GM12891 (cell line): ENCODE results near the gene DCP1A.

Experiments
- POLR2A ChIP-seq: IDR thresholded peaks from 2 replicates; pipeline ENCODE4 v1.6.1; 2011; ENCODE audit warnings: low read depth, low read length, control low read depth
- POLR2AphosphoS5 ChIP-seq: IDR thresholded peaks from 2 replicates; pipeline ENCODE4 v1.6.1; 2011; ENCODE audit warnings: low read depth, low read length, control low read depth
- SPI1 ChIP-seq: IDR thresholded peaks from 2 replicates; pipeline ENCODE4 v1.6.1; 2011; ENCODE audit warnings: low read depth, low read length, control low read depth

DNA sequence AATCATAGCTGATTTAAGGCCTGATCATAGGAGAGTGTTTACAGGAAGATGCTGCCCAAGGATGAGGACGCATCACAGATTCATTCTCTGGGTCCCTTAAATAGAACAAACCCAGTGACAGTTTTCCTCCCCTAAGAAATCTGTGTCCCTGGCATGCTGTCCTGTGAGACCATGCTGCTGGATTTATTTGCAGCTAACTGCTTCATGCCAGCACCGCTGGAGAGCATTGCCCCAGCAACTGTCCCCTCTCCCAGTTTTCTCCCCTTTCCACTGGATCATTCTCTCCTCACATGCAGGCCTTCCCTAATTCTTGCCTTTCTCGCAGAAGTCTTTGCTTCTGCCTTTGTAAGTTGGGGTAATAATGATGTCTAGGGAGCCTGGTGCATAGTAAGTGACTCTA is 29.3 kb upstream of the DCP1A start:
- no peak for TF ChIP-seq POLR2A
- no peak for TF ChIP-seq POLR2AphosphoS5
- no peak for TF ChIP-seq SPI1
